Duodenal mucosa (tissue), 2 donors: ENCODE data around the gene ARG2.

Experiments used
- H3K27ac ChIP-seq: one replicate; pipeline ENCODE4 v1.7.0; 2013; ENCODE audit warnings: low read depth, low read length
- H3K27me3 ChIP-seq, 2 donors: one replicate each; pipeline ENCODE4 v1.7.0; 2013; ENCODE audit warnings: low read length in 2 of 2, control low read depth in 1 of 2; ENCODE audit not compliant: insufficient read depth in 2 of 2, control insufficient read depth in 1 of 2
- H3K36me3 ChIP-seq, 2 donors: one replicate each; pipeline ENCODE4 v1.7.0; 2013; ENCODE audit warnings: low read length in 2 of 2, control low read depth in 1 of 2; ENCODE audit not compliant: insufficient read depth in 2 of 2, control insufficient read depth in 1 of 2
- H3K4me1 ChIP-seq, 2 donors: one replicate each; pipeline ENCODE4 v1.7.0; 2013; ENCODE audit warnings: low read length in 2 of 2, control low read depth in 1 of 2; ENCODE audit not compliant: insufficient read depth in 2 of 2, control insufficient read depth in 1 of 2
- H3K4me3 ChIP-seq, 2 donors: one replicate each; pipeline ENCODE4 v1.7.0; 2013; ENCODE audit warnings: low read length in 2 of 2, low read depth in 1 of 2
- H3K9ac ChIP-seq, 2 donors: one replicate each; pipeline ENCODE4 v1.7.0; 2013; ENCODE audit warnings: low read length in 2 of 2, low read depth in 1 of 2
- H3K9me3 ChIP-seq, 2 donors: one replicate each; pipeline ENCODE4 v1.7.0; 2013; ENCODE audit warnings: low read length in 2 of 2, control low read depth in 1 of 2; ENCODE audit not compliant: control insufficient read depth in 1 of 2

Gene ARG2

DNA sequence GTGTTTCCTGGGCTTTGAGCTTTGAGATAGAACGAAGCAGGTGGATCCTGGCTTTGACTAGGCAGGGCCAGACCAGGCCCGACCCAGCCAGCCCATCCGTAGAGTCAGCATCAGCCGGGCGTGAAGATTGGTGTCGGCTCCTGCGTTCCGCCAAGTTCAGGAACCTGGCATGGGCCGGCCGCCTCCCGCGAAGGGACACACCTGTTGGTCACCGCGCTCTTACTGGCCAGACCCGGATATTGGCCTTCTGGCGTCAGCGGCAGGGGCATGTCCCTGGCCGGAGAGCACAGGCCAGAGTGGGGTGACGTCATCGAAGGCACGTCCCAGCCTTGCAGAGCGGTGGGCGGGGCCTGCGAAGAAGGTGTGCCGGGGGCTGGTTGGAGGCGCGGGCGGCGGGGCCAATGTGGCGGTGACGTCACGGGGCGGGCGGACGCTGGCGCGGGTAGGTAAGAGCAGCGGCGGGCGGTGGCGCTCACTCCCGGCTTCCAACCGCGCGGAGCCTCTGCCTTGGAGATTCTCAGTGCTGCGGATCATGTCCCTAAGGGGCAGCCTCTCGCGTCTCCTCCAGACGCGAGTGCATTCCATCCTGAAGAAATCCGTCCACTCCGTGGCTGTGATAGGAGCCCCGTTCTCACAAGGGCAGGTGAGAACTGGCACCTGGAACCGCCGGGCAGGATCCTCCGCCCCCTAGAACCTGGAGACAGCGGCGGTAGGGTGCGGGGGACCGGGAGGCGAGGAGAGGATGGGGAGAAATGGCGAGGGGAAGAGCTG is at the start of gene ARG2:
Gene ARG2, plus strand, starts transcription at position 475 of the 771 bp plus-strand sequence. Its CDS starts 58 bp downstream, at position 533.
- no peaks in the 10 kb centered on the region for H3K9me3 ChIP-seq
- H3K27me3 ChIP-seq: peaks cover 0 to 8% of the 10 kb centered on the region in 2 donors
- H3K9ac ChIP-seq: peak within 1 kb of the TSS; percentile 78 to 82
- H3K27ac ChIP-seq: peak within 1 kb of the TSS; percentile 70
- H3K4me1 ChIP-seq: peaks cover 12 to 21% of the 10 kb centered on the region in 2 donors
- H3K36me3 ChIP-seq: no peaks in the 10 kb centered on the region
- peak within 1 kb of the TSS; percentile 83 for H3K4me3 ChIP-seq

DNA sequence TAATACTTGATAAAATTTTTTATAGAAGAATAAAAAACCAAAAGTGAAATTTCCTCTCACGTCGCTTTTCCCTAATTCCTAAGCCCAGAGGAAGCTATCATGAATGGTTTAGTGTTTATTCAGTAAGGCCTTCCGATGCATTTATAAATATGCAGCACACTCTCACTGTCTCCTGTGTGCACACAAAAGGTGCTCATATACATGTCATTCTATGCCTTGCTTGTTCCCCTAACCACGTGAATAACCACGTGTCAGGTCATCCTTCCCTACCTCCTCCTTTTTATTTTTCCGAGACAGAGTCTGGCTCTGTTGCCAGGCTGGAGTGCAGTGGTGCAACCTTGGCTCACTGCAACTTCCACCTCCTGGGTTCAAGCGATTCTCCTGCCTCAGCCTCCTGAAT is 49.3 kb upstream of the ARG2 start:
- Histone ChIP-seq H3K36me3 (peaks cover 18 to 55% of the 10 kb centered on the region in 2 donors), H3K27me3 (no peaks in the 10 kb centered on the region), H3K9ac (no peak overlapping the region)

DNA sequence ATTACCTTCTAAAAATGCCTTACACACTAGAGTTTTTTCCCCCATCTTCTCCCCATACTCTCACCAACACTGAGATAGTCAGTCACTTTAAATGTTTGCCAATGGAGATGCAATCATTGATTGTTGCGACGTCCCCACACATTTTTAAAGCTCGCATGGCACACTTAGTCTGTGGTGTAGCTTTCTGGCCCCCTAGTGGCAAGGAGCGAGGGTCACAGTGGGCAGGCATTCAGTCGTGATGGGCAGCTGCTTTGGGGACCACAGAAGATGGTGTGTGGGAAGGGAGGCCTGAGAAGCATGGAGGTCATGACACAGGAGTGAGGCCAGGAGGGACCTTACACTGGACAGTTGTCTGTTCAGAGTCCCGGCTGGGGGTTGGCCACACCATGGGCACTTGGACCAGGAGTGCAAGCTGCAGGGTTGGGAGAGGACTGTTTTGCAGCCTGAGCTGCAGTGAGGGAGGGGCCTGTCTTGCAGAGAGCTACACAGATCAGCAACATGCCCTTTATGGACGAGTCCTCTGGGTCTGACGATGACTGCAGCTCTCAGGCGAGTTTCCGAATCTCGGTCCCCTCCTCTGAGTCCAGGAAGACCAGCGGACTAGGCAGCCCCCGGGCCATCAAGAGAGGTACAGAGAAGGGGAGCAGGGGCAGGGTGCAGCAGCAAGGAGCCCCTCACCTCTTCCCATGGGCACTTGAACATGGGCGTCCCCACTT is 48.3 kb upstream of the ARG2 start:
- Histone ChIP-seq H3K27me3 (no peaks in the 10 kb centered on the region), H3K9ac (no peak overlapping the region), H3K4me1 (peaks cover 10 to 12% of the 10 kb centered on the region in 2 donors), H3K27ac (no peak overlapping the region), H3K9me3 (no peaks in the 10 kb centered on the region), H3K4me3 (no peak overlapping the region), H3K36me3 (peaks cover 13 to 56% of the 10 kb centered on the region in 2 donors)

More for the DNA sequence above, 49.3 kb upstream of the ARG2 start:
- peaks cover 10 to 12% of the 10 kb centered on the region in 2 donors for H3K4me1 ChIP-seq
- H3K4me3 ChIP-seq: no peak overlapping the region
- no peak overlapping the region for H3K27ac ChIP-seq
- no peaks in the 10 kb centered on the region for H3K9me3 ChIP-seq

DNA sequence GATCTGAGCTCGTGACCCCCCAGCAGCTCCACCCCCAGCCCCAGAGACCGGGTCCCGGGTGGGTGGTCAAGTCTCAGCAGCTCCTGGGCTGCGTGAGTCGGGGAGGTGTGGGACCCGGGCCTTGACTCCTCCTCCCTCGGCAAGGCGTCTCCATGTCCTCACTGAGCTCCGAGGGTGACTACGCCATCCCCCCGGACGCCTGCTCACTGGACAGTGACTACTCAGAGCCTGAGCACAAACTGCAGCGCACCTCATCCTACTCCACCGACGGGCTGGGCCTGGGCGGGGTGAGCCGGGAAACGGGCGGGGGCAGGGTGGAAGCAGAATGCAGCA is 47.8 kb upstream of the ARG2 start:
- no peak overlapping the region for H3K9ac ChIP-seq

DNA sequence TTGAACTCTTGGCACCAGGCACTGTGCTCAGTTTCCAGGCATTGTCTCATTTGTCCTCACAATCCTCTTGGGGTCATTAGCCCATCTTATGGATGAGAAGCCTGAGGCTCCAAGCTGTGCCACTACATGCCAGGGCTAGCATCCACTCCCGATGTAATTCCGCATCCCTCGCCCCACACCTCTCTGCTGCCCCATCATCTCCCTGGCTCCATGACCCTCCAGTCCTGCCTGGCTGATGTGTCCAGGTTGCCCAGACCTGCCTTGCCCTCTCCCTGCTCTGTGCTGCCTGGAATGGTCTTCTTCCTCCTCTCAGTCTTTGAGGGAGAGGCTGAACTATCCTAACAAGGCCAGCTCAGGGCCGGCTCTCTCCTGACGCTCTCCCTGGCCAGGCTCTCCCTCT is 47.1 kb upstream of the ARG2 start:
- peaks cover 20 to 55% of the 10 kb centered on the region in 2 donors for H3K36me3 ChIP-seq
- no peak overlapping the region for H3K27ac ChIP-seq
- H3K4me1 ChIP-seq: peaks cover 10 to 12% of the 10 kb centered on the region in 2 donors
- H3K9me3 ChIP-seq: no peaks in the 10 kb centered on the region
- no peak overlapping the region for H3K4me3 ChIP-seq
- no peaks in the 10 kb centered on the region for H3K27me3 ChIP-seq
- H3K9ac ChIP-seq: no peak overlapping the region

More for the DNA sequence above, 47.8 kb upstream of the ARG2 start:
- Histone ChIP-seq H3K4me3 (no peak overlapping the region), H3K27me3 (no peaks in the 10 kb centered on the region), H3K9me3 (no peaks in the 10 kb centered on the region), H3K4me1 (peaks cover 10 to 12% of the 10 kb centered on the region in 2 donors), H3K27ac (no peak overlapping the region), H3K36me3 (peaks cover 14 to 54% of the 10 kb centered on the region in 2 donors)

DNA sequence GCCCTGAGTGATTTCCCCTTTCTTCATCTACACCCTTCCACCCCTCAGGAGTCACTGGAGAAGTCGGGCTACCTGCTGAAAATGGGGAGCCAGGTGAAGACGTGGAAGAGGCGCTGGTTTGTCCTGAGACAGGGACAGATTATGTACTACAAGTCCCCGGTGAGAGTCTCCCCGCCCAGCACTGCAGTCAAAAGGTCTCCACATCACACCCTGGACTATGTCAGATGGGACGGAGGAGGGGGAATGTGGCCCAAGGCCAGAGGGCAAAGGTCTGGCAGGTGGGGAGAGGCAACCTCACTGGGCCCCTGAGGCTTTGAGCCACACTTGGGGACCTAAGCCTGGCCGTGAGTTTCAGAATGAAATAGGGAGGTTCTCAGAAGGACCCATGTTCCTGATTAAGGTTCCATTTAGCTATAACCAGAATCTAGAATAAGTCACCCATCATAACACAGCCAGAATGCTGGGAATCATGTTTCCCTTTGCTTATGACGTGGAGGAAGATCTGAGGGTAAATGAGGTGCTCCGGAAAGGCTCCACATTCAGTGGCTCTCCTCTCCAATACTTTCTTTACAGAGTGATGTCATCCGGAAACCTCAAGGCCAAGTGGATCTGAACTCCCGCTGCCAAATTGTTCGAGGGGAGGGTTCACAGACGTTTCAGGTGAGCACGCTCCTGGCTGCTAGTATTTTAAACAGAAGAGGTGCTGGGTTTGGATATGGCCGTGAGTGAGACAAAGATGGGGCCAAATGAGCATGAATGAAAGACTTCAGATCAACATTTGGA is 46.3 kb upstream of the ARG2 start:
- Histone ChIP-seq H3K4me1 (peaks cover 10 to 12% of the 10 kb centered on the region in 2 donors), H3K36me3 (peaks cover 22 to 61% of the 10 kb centered on the region in 2 donors), H3K4me3 (no peak overlapping the region), H3K27ac (no peak overlapping the region), H3K27me3 (no peaks in the 10 kb centered on the region), H3K9me3 (no peaks in the 10 kb centered on the region), H3K9ac (no peak overlapping the region)

DNA sequence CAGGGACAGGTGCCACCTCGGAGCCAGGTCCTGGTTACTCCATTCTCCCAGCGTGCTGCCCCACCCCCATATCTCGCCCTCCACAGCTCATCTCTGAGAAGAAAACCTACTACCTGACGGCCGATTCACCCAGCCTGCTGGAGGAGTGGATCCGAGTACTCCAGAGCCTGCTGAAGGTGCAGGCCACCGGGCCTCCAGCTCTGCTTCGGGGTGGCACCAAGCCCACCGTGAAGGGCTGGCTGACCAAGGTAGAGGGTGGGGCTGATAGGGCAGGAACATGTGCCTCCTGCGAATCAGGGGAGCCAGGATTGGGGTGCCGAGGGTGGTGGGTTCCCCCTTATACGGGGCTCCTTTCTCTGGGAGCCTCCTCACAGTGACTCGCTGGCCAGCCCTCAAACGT is 45.6 kb upstream of the ARG2 start:
- no peaks in the 10 kb centered on the region for H3K27me3 ChIP-seq
- H3K36me3 ChIP-seq: peaks cover 23 to 65% of the 10 kb centered on the region in 2 donors
- no peak overlapping the region for H3K9ac ChIP-seq
- no peaks in the 10 kb centered on the region for H3K9me3 ChIP-seq
- no peak overlapping the region for H3K27ac ChIP-seq
- H3K4me1 ChIP-seq: peaks cover 10 to 12% of the 10 kb centered on the region in 2 donors
- H3K4me3 ChIP-seq: no peak overlapping the region

DNA sequence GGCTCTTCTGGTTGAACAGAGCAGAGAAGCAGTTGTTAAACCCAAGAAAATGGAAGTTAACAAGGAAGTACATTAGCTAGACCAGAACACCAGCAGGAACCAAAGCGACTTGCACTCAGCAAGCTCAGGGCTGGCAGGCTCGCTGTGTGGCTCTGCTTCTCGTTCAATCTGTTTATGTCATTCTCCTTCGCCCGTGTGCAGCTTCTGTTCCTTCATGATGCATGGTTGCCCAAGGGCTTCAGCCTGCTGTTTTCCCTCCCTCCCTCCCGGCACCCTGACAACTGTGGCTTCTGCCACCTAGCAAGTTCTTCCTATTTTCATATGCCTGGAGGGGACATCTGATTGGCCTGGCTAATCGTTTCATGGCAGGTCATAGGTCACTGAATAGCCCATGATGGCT is 44.9 kb upstream of the ARG2 start:
- H3K9ac ChIP-seq: no peak overlapping the region

DNA sequence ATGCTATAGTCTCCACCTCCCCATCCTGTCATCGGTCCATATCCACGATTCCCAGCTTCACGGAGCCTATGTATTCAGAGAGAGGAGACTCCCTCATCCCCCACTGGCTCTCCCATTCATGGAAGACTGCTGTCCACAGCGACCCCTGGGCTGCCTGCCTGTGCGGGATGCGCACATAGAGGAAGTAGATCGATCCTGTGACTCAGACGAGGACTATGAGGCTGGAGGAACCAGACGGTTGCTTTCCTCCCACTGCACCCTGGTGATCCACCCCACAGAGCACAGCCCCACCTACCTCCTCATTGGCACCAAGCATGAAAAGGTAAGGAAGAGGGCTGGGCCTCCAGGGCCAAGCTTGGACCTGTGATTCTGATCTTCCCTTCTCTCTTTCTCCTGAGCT is 44.0 kb upstream of the ARG2 start:
- Histone ChIP-seq H3K27me3 (no peaks in the 10 kb centered on the region), H3K36me3 (peaks cover 23 to 63% of the 10 kb centered on the region in 2 donors), H3K4me1 (peaks cover 12 to 16% of the 10 kb centered on the region in 2 donors), H3K9me3 (no peaks in the 10 kb centered on the region), H3K4me3 (no peak overlapping the region), H3K27ac (no peak overlapping the region), H3K9ac (no peak overlapping the region)

More for the DNA sequence above, 44.9 kb upstream of the ARG2 start:
- peaks cover 10 to 12% of the 10 kb centered on the region in 2 donors for H3K4me1 ChIP-seq
- no peaks in the 10 kb centered on the region for H3K27me3 ChIP-seq
- peaks cover 23 to 67% of the 10 kb centered on the region in 2 donors for H3K36me3 ChIP-seq
- no peaks in the 10 kb centered on the region for H3K9me3 ChIP-seq
- no peak overlapping the region for H3K4me3 ChIP-seq
- H3K27ac ChIP-seq: no peak overlapping the region
